HFF-Myc (cell line): ENCODE measurements around the gene ICAM3.
"Not testable (repeated sequence)": the region's sequence is repeated elsewhere in the genome, so short reads cannot be mapped to it uniquely, and the experiment has no call there.

Source experiments
- DNase-seq: peaks from one replicate; pipeline ENCODE4 v3.0.0-alpha.2; 2011; ENCODE audit warnings: low read depth; ENCODE audit errors: extremely low read depth
- H3K4me3 ChIP-seq: replicated peaks from 2 replicates; pipeline ENCODE4 v1.5.1; 2011; ENCODE audit warnings: low read depth, mild to moderate bottlenecking, control low read depth, low read length
- CTCF ChIP-seq: IDR thresholded peaks from 2 replicates; pipeline ENCODE4 v1.5.1; 2012; ENCODE audit warnings: mild to moderate bottlenecking, low read depth, low read length, control low read depth; ENCODE audit errors: missing control alignments

The ICAM3 gene

GRCh38 chr19:10339380-10339960 lies at the start of gene ICAM3:
Gene ICAM3, minus strand, starts transcription at chr19:10339624. Its CDS starts 10 bp downstream, at chr19:10339614.
- no peak for DNase-seq
- no peak for TF ChIP-seq CTCF
- H3K4me3 ChIP-seq, result no peak within 1 kb of the TSS

DNA sequence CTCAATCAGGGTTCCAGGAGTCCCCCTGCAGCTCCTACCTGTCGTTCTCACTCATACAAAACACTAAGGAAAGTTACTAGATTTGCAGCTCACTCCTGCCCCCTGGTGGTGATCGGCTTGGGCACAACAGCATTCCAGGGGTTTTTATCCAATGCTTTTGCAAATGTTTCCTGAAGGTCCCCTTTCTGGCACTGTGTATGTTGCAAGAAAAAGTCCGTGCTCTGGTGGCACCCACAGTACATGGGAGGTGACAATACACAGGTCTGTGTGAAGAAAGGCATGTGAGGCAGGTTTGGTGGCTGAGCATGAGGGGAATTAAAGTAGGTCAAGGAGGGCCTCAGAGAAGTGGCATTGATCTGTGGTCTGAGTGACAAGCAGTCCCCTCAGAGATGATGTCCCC lies 49.5 kb upstream of the ICAM3 start:
- DNase-seq, result peak; percentile 66
- peak; percentile 97 for TF ChIP-seq CTCF
- H3K4me3 ChIP-seq, result no peak overlapping the region

GRCh38 chr19:10384580-10384979 lies 45.2 kb upstream of the ICAM3 start:
- TF ChIP-seq CTCF, result no peak
- DNase-seq, result no peak
- H3K4me3 ChIP-seq, result no peak overlapping the region

DNA sequence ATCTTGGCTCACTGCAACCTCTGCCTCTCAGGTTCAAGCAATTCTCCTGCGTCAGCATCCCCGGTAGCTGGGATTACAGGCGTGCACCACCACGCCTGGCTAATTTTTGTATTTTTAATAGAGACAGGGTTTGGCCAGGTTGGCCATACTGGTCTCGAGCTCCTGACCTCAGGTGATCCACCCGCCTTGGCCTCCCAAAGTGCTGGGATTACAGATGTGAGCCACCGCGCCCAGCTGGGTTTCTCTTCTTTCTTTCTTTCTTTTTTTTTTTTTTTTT lies 43.7 kb upstream of the ICAM3 start:
- H3K4me3 ChIP-seq, DNase-seq: not testable (repeated sequence)

GRCh38 chr19:10380313-10381102 lies 41.1 kb upstream of the ICAM3 start, which contains the start of gene TYK2:
Gene TYK2, minus strand, starts transcription at chr19:10380572. Its CDS starts 2,166 bp downstream, at chr19:10378406.
- H3K4me3 ChIP-seq, result peak within 1 kb of the TSS; percentile 84
- no peak for TF ChIP-seq CTCF
- peak; percentile 98 for DNase-seq

- peak overlapping the region; percentile 84 for H3K4me3 ChIP-seq
- no peak for TF ChIP-seq CTCF
- no peak for DNase-seq
Measured at GRCh38 chr19:10379880-10380312, 40.5 kb upstream of the ICAM3 start.

GRCh38 chr19:10378124-10378523 lies 38.7 kb upstream of the ICAM3 start:
- H3K4me3 ChIP-seq, result no peak overlapping the region
- no peak for DNase-seq
- TF ChIP-seq CTCF, result no peak

DNA sequence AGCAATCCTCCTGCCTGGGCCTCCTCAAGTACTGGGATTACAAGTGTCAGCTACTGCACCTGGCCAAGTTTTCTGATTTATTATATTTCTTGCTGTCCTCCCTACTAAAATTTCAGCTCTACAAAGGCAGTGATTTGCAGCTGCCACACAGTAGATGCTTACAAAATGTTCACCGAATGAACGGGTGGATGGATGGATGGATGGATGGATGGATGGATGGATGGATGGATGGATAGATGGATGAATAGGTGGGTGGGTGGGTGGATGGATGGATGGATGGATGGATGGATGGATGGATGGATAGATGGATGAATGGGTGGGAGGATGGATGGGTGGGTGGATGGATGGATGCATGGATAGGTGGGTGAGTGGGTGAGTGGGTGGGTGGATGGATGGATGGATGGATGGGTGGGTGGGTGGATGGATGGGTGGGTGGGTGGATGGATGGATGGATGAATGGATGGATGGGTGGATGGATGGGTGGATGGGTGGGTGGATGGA lies 37.8 kb upstream of the ICAM3 start:
- not testable (repeated sequence) for H3K4me3 ChIP-seq

More for the DNA sequence above, 37.8 kb upstream of the ICAM3 start:
- not testable (repeated sequence) for DNase-seq
